ENCODE data around the gene ZC3H12D.
"Not testable (repeated sequence)": the region's sequence is repeated elsewhere in the genome, so short reads cannot be mapped to it uniquely, and the experiment has no call there.

The ZC3H12D gene

DNA sequence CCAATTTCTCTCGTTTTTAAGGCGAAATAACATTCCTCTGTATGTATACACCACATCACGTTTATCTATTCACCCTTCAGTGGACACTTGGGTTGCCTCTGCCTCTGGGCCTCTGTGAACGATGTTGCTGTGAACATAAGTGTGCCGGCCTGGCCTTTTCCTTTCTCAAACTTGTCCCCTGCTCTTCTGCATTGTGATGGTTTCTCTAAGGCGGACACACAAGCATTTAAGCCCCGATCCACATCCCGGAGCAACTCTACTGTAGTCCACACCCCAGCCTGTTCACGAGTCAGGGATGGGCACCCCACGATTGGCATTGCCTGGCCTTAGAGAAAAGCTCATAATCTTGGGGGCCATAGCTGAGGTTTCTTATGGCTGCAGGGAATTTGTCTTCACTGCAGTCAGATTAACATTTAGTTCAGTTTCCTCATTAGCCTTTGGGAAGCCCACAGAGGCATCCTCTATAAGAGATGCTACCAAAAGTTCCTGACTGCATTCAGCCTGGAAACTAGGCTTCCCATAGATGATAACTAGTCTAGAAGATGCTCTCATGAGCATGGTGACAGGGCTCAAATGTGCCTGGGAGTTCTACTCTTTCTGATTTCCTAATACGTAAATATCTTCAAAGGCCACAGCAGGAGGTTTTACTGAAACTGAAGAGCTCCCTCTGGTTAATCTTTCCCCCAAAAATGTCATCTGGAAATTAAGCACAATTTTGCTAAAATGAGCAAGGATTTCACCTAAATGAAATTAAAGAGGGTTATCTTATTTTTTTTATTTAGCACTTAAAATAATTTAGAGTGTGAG lies 762 bp downstream of the ZC3H12D start:
- DNase-seq (ENCODE audit: low read depth in 2 of 2), result no peak

GRCh38 chr6:149483334-149483725 lies 1.5 kb downstream of the ZC3H12D start:
- no peak for DNase-seq (ENCODE audit: low read depth in 2 of 2)

DNA sequence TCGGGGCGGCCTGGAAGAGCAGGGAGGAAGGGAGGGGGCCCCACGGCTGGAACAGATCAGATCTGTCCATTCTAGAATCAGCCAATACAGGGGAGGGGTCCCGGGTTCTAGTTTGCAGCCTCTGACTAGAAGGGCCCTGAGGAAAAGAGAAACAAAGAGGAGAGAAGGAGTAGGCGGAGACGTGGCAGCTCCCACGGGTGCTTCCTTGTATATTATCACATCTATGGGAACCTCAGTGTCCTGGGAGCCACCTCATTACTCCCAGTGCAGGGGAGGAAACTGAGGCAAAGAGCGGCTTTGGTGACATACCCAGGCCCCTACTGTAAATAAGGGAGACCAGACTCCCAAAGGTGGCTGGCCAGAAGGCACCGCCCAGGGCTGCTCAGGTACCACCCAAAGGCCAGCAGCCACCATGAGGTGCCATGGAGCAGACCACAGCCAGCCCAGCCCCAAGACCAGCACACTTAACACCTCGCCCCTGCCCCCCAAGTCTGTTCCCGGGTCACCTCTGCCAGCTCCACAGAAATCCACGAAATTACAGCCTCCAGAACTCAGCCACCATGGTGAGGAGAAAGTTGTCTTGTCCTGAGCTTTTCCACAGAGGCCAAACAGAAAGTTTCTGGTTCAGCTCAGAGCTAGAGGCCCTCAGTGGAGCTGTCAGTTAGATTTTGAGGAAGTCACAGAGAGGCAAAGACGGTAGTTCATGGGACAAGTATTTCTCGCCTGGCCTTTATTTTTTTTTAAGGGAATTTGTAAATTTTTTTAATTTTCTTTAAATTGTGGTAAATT lies 2.1 kb downstream of the ZC3H12D start:
- no peak for DNase-seq (ENCODE audit: low read depth in 2 of 2)

DNA sequence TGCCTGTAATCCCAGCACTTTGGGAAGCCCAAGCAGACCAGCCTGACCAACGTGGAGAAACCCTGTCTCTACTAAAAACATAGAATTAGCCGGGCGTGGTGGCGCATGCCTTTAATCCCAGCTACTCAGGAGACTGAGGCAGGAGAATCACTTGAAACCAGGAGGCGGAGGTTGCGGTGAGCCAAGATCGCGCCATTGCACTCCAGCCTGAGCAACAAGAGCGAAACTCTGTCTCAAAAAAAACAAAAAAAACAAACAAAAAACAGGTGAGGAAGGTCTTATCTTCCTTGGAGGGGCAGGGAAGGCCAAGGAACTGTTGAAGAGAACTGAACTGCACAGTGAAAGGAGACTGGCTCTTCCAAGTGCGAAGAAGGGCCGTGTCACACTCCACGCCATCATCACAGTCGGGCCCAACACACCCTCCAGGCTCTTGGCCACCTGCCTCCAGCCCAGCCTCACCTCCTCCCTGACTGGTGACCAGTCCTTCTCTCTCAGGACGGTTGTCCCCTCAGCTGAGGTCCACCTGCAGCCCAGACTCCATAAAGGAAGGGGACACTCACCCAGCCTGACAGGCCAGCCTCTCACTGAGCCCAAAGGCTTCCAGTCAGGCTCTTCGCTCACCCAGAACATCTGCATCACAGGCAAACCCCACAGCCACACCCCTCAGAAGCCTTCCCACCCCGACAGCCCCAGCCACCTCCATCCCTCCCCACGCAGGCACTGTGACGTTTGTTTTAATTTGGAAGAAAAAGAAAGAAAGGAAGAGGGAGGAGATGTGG lies 4.1 kb downstream of the ZC3H12D start:
- DNase-seq (ENCODE audit: low read depth in 2 of 2), result no peak

DNA sequence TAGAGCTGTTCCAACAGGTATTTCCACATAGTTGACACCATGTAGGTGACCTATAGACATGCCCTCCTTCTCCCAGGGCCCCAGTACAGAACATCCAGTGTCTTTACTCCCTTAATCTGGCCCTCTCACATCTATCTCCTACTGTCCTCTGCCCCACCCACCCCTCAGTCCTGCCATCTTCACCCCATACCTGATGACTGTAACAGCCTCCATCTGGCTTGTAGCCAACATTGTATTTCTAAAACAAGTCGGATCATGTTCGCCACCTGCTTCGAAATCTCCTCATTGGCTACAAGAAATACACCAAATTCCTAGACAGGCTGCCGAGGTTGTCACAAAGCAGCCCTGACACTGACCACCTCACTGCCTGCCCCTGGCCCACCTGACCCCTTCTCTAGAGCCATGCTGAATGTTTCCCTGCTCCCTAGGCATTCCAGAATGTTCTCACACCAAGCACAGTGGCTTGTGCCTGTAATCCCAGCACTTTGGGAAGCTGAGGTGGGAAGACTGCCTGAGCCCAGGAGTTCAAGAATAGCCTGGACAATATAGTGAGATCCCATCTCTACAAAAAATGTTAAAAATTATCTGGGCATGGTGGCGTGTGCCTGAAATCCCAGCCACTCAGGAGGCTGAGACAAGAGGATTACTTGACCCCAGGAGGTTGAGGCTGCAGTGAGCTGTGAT lies 6.0 kb downstream of the ZC3H12D start:
- DNase-seq (ENCODE audit: low read depth in 2 of 2), result no peak

DNA sequence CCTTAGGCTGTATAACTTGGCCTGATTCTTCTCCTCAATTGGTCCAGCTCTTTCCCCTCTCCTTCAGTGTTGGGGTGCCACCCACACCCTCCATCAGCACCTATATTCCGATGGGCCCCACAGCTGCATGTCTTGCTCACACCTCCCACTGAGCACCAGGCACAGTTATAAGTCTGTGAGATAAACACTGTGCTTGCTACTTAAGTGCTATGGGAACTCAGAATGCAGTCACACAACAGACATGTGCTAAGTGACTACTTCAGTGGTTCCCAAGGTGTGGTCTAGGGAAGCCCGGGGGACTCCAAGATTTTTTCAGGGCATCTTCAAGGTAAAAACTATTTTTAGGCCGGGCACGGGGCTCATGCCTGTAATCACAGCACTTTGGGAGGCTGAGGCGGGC lies 7.3 kb downstream of the ZC3H12D start:
- no peak for DNase-seq (ENCODE audit: low read depth in 2 of 2)

- DNase-seq (ENCODE audit: low read depth in 2 of 2), result no peak
Measured at GRCh38 chr6:149476789-149477455, 7.9 kb downstream of the ZC3H12D start.

- no peak for DNase-seq (ENCODE audit: low read depth in 2 of 2)
Measured at GRCh38 chr6:149474108-149474935, 10.5 kb downstream of the ZC3H12D start.

DNA sequence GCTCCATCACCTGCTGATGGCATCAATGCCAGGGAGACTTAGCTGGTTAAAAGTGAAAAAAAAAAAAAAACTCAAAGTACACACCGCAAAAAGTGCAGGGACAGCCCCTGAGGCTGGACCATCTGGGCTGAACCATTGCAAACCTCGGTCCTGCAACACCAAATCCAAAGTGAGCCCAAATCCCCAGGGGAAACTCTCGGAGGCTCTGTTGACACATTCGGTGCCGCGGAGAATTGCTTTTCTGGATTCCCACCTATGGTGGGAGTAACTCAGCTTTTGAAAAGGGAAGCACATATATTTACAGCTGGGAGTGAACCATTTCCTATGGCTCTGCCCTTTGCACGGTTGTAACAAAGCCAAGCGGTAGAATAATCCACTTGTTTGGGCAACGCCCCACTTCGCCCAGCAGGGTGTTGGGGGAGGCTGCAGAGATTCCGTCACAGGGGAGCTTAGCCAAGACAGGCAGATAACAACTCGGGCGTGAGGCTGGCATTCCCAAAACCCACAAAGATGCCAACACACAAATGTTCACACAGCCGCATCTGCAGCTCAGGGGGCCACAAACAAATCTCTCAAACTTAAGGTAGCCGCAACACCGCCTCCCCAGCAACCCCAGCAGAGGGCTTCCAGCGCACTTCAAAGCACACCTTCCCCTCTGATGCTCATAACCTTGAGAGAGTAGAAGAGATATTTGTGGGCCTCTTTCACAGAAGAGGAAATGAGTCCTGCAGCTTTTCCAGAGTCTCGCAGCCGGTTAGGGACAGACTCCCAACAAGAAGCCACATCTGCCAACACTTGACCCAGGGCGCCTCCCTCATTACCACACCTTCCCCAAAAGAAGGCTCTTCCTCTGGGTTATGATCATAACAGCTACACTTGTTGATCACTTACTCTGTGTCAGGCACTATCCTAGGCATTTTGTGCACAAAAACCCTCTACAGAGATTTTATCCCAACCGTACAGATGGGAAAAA lies 11.4 kb downstream of the ZC3H12D start:
- no peak for DNase-seq (ENCODE audit: low read depth in 2 of 2)

- DNase-seq (ENCODE audit: low read depth in 2 of 2), result no peak
Measured at GRCh38 chr6:149472241-149472640, 12.6 kb downstream of the ZC3H12D start.

GRCh38 chr6:149471801-149472200 lies 13.0 kb downstream of the ZC3H12D start:
- DNase-seq (ENCODE audit: low read depth in 2 of 2), result no peak

DNA sequence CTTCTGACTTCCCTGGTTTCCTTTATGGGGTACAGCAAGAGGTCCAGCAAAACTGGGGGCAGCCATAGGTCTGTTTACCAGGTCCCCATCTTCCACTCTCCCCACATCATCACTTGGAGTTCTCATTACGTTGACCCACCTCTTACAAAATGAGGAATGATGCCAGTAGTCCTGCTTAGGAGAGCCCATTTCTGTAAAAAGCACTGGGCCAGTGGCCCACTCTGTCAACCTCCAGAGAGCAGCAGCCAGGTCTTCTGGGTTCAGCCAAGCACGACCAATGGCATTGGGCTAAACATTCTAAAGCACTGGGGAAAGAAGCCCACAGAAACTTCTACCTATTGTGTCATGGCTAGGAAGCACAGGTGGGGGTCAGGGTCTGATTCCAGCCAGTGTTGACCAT lies 13.9 kb downstream of the ZC3H12D start:
- no peak for DNase-seq (ENCODE audit: low read depth in 2 of 2)

GRCh38 chr6:149468179-149468578 lies 16.6 kb downstream of the ZC3H12D start:
- DNase-seq (ENCODE audit: low read depth in 2 of 2), result no peak

DNA sequence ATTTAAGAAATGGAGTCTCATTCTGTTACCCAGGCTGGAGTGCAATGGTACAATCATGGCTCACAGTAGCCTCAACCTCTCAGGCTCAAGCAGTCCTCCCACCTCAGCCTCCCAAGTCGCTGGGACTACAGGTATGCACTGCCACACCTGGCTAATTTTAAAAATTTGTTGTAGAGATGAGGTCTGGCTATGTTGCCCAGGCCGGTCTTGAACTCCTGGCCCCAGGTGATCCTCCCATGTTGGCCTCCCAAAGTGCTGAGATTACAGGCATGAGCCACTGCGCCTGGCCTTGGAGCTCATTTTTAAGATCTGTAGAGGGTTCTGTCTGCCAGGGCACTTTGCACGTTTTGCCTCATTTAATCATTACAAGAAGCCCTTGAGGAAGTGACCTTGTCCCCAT lies 17.5 kb downstream of the ZC3H12D start:
- no peak for DNase-seq (ENCODE audit: low read depth in 2 of 2)

DNA sequence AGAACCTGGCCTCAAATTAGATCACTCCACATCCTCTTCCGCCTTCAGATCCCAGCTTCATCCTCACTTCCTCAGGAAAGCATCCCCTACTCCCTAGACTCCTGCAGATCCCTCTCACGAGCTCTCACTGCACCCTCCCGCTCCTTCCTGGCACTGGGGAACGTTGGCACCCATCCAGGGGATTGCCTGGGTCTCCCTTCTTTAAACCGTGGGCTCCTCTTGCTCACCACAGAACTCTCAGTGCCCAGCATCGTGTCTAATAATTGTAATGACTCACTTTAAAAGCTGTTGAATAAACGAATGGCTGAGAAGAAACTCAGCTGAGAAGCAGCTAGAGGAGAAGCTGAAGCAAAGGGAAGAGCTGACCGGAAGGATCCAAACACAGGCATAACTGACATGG lies 20.4 kb downstream of the ZC3H12D start:
- DNase-seq (ENCODE audit: low read depth in 2 of 2), result no peak

DNA sequence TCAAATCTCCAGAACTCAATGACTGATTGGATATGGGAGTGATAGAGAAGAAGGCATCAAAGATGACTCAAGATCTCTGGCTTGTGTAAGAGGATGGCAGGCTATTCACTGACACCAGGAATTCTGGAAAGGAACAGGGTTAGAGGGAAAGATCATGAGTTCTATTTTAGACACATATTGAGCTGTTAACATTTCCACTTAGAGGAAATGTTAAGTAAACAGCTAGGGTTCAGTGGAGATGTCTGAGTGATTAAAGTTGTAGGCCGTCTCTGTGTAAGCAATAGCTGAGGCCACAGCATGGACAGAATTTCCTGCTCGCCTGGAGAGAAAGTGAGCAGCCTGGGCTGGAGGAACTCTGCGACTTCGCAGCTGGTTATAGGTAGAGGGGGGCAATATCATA lies 21.0 kb downstream of the ZC3H12D start:
- no peak for DNase-seq (ENCODE audit: low read depth in 2 of 2)

- not testable (repeated sequence) for DNase-seq (ENCODE audit: low read depth in 2 of 2)
Measured at GRCh38 chr6:149462712-149463111, 22.1 kb downstream of the ZC3H12D start.

DNA sequence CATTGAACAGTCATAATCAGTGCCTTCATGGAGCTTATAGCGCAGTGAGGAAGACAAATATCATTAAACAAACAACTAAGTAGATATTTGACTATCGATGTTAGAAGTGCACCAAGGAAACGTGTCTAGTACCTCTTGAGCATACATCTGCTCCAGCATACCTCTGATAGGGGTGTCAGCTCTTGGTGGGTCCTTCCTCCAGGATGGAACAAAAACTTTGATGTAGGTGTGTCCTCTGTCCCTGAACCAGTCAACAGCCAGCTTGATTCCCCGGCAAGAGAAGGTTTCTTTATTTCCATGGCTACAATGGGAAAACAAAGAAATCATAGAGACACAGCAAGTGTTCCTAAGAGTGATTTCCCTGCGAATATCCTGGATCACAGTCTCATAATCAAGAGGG lies 23.1 kb downstream of the ZC3H12D start:
- DNase-seq (ENCODE audit: low read depth in 2 of 2), result no peak

- not testable (repeated sequence) for DNase-seq (ENCODE audit: low read depth in 2 of 2)
Measured at GRCh38 chr6:149460249-149460648, 24.6 kb downstream of the ZC3H12D start.
